SK-N-SH (cell line): ENCODE measurements around the gene ANAPC16. TPM values are rescaled to one million over a fixed set of nuclear protein-coding genes. Genes with fewer than 3 reads are reported as not detected.
"Not testable (repeated sequence)": the region's sequence is repeated elsewhere in the genome, so short reads cannot be mapped to it uniquely, and the experiment has no call there.

Experiments used
- CTCF ChIA-PET: fragments of 300-600, 350-600 bp; formaldehyde crosslinking; extraction: SDS; loops from one replicate; lab custom pipeline; 2021; lab: Yijun Ruan, JAX
- POLR2A ChIA-PET: fragments of 350-600 bp; sonication (Branson Sonifier 250); formaldehyde crosslinking; extraction: SDS; loops from one replicate; lab custom pipeline; 2020; ENCODE audit warnings: antibody characterized with exemption, inconsistent platforms; lab: Yijun Ruan, JAX
- DNase-seq: peaks from one replicate; pipeline ENCODE4 v3.0.0; 2012
- H2AFZ ChIP-seq: fragments of 200-600 bp; sonication (generic); 2 replicates; pipeline ENCODE4 v1.8.1; 2016; ENCODE audit warnings: antibody characterized with exemption, mild to moderate bottlenecking, low read depth
- H3F3A ChIP-seq: fragments of 200-600 bp; sonication (generic); replicated peaks from 2 replicates; pipeline ENCODE3; 2016; ENCODE audit warnings: antibody characterized with exemption, mild to moderate bottlenecking; ENCODE audit not compliant: insufficient read depth
- H3K27ac ChIP-seq, 2 experiments: fragments of 200-500 bp in 1 of 2; fragments of 200-600 bp in 1 of 2; sonication (Bioruptor generic) in 1 of 2; sonication (generic), shearing (Covaris generic) in 1 of 2; 2 replicates each; pipeline versions ENCODE4 v1.5.1 to v1.6.1; 2014 to 2016; ENCODE audit warnings: low read depth in 2 of 2, inconsistent platforms in 1 of 2, low read length in 1 of 2, mild to moderate bottlenecking in 1 of 2, mixed read lengths in 1 of 2
- H3K27me3 ChIP-seq: fragments of 200-600 bp; sonication (generic), shearing (Covaris generic); 2 replicates; pipeline ENCODE4 v1.6.1; 2016; ENCODE audit warnings: mixed run types; ENCODE audit not compliant: insufficient read depth
- H3K36me3 ChIP-seq, 2 experiments: fragments of 200-500 bp in 1 of 2; fragments of 200-600 bp in 1 of 2; sonication (Bioruptor generic) in 1 of 2; sonication (generic) in 1 of 2; replicated peaks in 1 of 2; 2 replicates each; pipeline versions ENCODE3 to v1.5.1; 2014 to 2016; ENCODE audit warnings: low read length in 1 of 2, mild to moderate bottlenecking in 1 of 2; ENCODE audit not compliant: insufficient read depth in 2 of 2, control insufficient read depth in 1 of 2
- H3K4me1 ChIP-seq, 2 experiments: fragments of 200-500 bp in 1 of 2; fragments of 200-600 bp in 1 of 2; sonication (Bioruptor generic) in 1 of 2; sonication (generic), shearing (Covaris generic) in 1 of 2; 2 replicates each; pipeline versions ENCODE4 v1.5.1 to v1.6.1; 2014 to 2016; ENCODE audit warnings: low read depth in 1 of 2, low read length in 1 of 2, mixed run types in 1 of 2; ENCODE audit not compliant: insufficient read depth in 2 of 2, control insufficient read depth in 1 of 2
- H3K4me2 ChIP-seq: fragments of 200-600 bp; sonication (generic), shearing (Covaris generic); 2 replicates; pipeline ENCODE4 v1.6.1; 2017; ENCODE audit warnings: mixed run types
- H3K4me3 ChIP-seq, 2 experiments: fragments of 200-500 bp in 1 of 2; fragments of 200-600 bp in 1 of 2; sonication (Bioruptor generic) in 1 of 2; sonication (generic), shearing (Covaris generic) in 1 of 2; 2 replicates each; pipeline versions ENCODE4 v1.5.1 to v1.8.1; 2014 to 2016; ENCODE audit warnings: low read depth in 2 of 2, inconsistent platforms in 1 of 2, low read length in 1 of 2, mild to moderate bottlenecking in 1 of 2, mixed read lengths in 1 of 2, moderate library complexity in 1 of 2
- H3K79me2 ChIP-seq: fragments of 200-600 bp; sonication (generic); 2 replicates; pipeline ENCODE4 v1.8.1; 2017; ENCODE audit warnings: mild to moderate bottlenecking; ENCODE audit not compliant: insufficient read depth
- H3K9ac ChIP-seq: fragments of 200-600 bp; sonication (generic); 2 replicates; pipeline ENCODE4 v1.6.1; 2017; ENCODE audit warnings: mixed run types
- H3K9me2 ChIP-seq: fragments of 200-600 bp; sonication (generic); 2 replicates; pipeline ENCODE4 v1.6.1; 2017; ENCODE audit warnings: mixed run types
- H3K9me3 ChIP-seq: fragments of 200-600 bp; sonication (generic); 2 replicates; pipeline ENCODE4 v1.6.1; 2017; ENCODE audit warnings: mixed run types, mild to moderate bottlenecking, moderate library complexity
- H4K20me1 ChIP-seq: fragments of 200-600 bp; sonication (generic); 2 replicates; pipeline ENCODE4 v1.6.1; 2017; ENCODE audit warnings: mild to moderate bottlenecking, mixed run types; ENCODE audit not compliant: insufficient read depth
- EZH2phosphoT487 ChIP-seq: fragments of 200-600 bp; sonication (generic); IDR thresholded peaks from 2 replicates; pipeline ENCODE4 v1.6.1; 2017; ENCODE audit warnings: low read depth, mixed run types, mild to moderate bottlenecking, antibody characterized with exemption, moderate library complexity, borderline replicate concordance
- FOXM1 ChIP-seq: IDR thresholded peaks from 2 replicates; pipeline ENCODE4 v1.4.0; 2012; ENCODE audit warnings: low read depth, mild to moderate bottlenecking
- GATA2 ChIP-seq: sonication (generic); formaldehyde crosslinking; IDR thresholded peaks from 2 replicates; pipeline ENCODE4 v1.5.0; 2020; ENCODE audit warnings: mild to moderate bottlenecking, missing genetic modification reagents
- MEF2A ChIP-seq: IDR thresholded peaks from 2 replicates; pipeline ENCODE4 v1.4.0; 2012; ENCODE audit warnings: low read depth, borderline replicate concordance
- TAF1 ChIP-seq: IDR thresholded peaks from 2 replicates; pipeline ENCODE4 v1.6.1; 2012; ENCODE audit warnings: low read depth, mild to moderate bottlenecking, low read length, moderate library complexity, borderline replicate concordance
- TEAD4 ChIP-seq: IDR thresholded peaks from 2 replicates; pipeline ENCODE4 v1.4.0; 2012; ENCODE audit warnings: mild to moderate bottlenecking, borderline replicate concordance; ENCODE audit not compliant: insufficient read depth
- WGBS: methylation state at CpG from one replicate; pipeline ENCODE4 v1.1.6; 2017; ENCODE audit warnings: low lambda C conversion rate; 5-methylcytosine and 5-hydroxymethylcytosine counted together
- polyA plus RNA-seq, 3 experiments: library from polyadenylated mRNA; depleted of rRNA; stranded (reverse); fragments of >200 nt; gene quantifications; 2 replicates each; pipeline ENCODE4 v1.2.3, GENCODE V29; 2012
- TF ChIP-seq, protein P1 (sequence below): fragments of 150-350 bp; IDR thresholded peaks from 2 replicates; pipeline ENCODE4 v1.6.1; 2016; ENCODE audit warnings: mild to moderate bottlenecking, low read depth, low read length

ANAPC16 gene
- polyA plus RNA-seq, 1 of the 3 experiments (the other 2 are of a cell fraction) = 45.2 TPM

DNA sequence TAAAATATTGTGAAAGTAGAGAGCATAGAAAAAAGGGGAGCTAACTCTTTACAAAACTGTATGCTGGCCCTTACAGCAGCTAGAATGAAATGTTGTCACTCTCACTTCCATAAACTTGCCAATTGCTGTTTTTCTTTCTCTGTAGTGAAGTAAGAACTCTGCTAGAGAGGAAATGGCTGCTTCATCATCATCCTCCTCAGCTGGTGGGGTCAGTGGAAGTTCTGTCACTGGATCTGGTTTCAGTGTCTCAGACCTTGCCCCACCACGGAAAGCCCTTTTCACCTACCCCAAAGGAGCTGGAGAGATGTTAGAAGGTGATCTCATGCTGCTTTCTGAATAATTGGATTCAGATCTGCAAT lies 7.9 kb downstream of the ANAPC16 start:
- ChIA-PET POLR2A (interaction anchor here (0.8 to 1.0 kb wide), 2 partner anchors 50 to 51 kb away, joined by 3 to 8 read pairs; partner anchors contain the start of gene DDIT4), CTCF (interaction anchor here (0.8 to 5.5 kb wide), 14 partner anchors 51 to 327 kb away, joined by 3 to 37 read pairs (median 4); no protein-coding TSS in a partner anchor)
- no peak for DNase-seq
- no peak for TF ChIP-seq GATA2 (CRISPR knock-in tag)
- no peak for TF ChIP-seq MEF2A
- TF ChIP-seq TAF1 = no peak
- TF ChIP-seq EZH2phosphoT487 = no peak
- TF ChIP-seq, protein P1, sequence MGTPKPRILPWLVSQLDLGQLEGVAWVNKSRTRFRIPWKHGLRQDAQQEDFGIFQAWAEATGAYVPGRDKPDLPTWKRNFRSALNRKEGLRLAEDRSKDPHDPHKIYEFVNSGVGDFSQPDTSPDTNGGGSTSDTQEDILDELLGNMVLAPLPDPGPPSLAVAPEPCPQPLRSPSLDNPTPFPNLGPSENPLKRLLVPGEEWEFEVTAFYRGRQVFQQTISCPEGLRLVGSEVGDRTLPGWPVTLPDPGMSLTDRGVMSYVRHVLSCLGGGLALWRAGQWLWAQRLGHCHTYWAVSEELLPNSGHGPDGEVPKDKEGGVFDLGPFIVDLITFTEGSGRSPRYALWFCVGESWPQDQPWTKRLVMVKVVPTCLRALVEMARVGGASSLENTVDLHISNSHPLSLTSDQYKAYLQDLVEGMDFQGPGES = no peak
- no peak for TF ChIP-seq FOXM1
- Histone ChIP-seq H3K4me1 (peaks cover 5% of the 10 kb centered on the region in 2 experiments; a peak in 2 of 4 replicates), H3K27me3 (no peaks in the 10 kb centered on the region), H3K79me2 (peaks cover 29% of the 10 kb centered on the region), H4K20me1 (no peaks in the 10 kb centered on the region), H3K36me3 (peaks cover 3 to 11% of the 10 kb centered on the region in 2 experiments), H3K27ac (no peak overlapping the region), H2AFZ (no peak overlapping the region), H3K9ac (no peak overlapping the region), H3K4me2 (no peak overlapping the region), H3K9me2 (no peaks in the 10 kb centered on the region), H3K4me3 (no peak overlapping the region), H3F3A (peaks cover 7% of the 10 kb centered on the region), H3K9me3 (no peaks in the 10 kb centered on the region)
- 75% methylated on average over 1 of the region's 1 CpG for WGBS

DNA sequence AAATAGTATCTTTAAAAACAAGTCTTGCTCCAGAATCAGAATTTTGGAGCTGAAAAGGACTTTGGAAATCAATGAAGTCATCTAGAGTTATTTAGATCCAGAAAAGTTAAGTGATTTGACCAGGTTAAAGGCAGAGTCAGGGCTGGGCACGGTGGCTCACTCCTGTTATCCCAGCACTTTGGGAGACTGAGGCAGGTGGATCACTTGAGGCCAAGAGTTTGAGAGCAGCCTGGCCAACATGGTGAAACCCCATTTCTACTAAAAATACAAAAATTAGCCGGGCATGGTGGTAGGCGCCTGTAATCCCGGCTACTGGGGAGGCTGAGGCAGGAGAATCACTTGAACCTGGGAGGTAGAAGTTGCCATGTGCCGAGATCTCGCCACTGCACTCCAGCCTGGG lies 8.4 kb downstream of the ANAPC16 start:
- not testable (repeated sequence) for H3K9ac ChIP-seq, H3K4me1 ChIP-seq, H2AFZ ChIP-seq, H3K4me2 ChIP-seq, H3K4me3 ChIP-seq, H4K20me1 ChIP-seq, H3K9me2 ChIP-seq, DNase-seq, H3K27me3 ChIP-seq, H3K27ac ChIP-seq, H3F3A ChIP-seq, H3K9me3 ChIP-seq
- Histone ChIP-seq H3K36me3 (peaks cover 3 to 11% of the 10 kb centered on the region in 2 experiments), H3K79me2 (peaks cover 25% of the 10 kb centered on the region)
- WGBS = 95% methylated on average over 6 of the region's 6 CpGs
- POLR2A ChIA-PET = interaction anchor here (0.8 to 1.0 kb wide), 2 partner anchors 49 to 51 kb away, joined by 3 to 8 read pairs; partner anchors contain the start of gene DDIT4
- CTCF ChIA-PET = interaction anchor here (0.8 to 5.5 kb wide), 14 partner anchors 51 to 328 kb away, joined by 3 to 37 read pairs (median 4); no protein-coding TSS in a partner anchor

DNA sequence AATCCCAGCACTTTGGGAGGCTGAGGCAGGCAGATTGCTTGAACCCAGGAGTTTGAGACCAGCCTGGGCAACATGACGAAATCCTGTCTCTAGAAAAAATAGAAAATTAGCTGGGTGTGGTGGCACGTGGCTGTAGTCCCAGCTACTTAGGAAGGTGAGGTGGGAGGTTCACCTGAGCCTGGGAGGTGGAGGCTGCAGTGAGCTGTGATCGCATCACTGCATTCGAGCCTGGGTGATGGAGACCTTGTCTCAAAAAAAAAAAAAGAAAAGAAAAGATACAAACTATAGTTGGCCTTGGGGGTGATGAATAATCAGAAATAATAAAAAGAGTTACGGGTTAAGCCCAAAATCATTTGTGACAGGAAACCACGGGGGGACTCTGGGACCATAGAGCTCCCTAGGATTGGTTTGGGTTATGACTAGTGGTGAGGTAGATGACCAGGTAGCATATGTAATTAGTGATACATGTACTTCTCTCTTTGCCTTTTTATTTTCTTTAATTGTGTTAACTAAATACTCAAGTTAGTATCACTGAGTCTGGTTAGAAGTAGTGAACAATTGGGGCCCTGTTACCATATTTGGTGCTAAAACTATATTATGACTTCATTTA lies 10.7 kb downstream of the ANAPC16 start:
- TF ChIP-seq TEAD4 = no peak
- Histone ChIP-seq H3K4me1 (peaks cover 0 to 9% of the 10 kb centered on the region in 2 experiments; a peak in 2 of 4 replicates), H2AFZ (no peak overlapping the region), H3K9me3 (no peaks in the 10 kb centered on the region), H3K9ac (no peak overlapping the region), H3K79me2 (peaks cover 20% of the 10 kb centered on the region), H4K20me1 (no peaks in the 10 kb centered on the region), H3K36me3 (peaks cover 7 to 9% of the 10 kb centered on the region in 2 experiments), H3K4me2 (no peak overlapping the region), H3K27me3 (no peaks in the 10 kb centered on the region), H3F3A (no peaks in the 10 kb centered on the region), H3K27ac (no peak overlapping the region), H3K4me3 (no peak overlapping the region), H3K9me2 (no peaks in the 10 kb centered on the region)
- no peak for DNase-seq
- CTCF ChIA-PET = interaction anchor here (1.1 to 2.9 kb wide), 5 partner anchors 45 to 331 kb away, joined by 3 to 11 read pairs (median 3); partner anchors contain the start of gene DDIT4
- POLR2A ChIA-PET = interaction anchor here (2.0 kb wide), 1 partner anchor 47 kb away, joined by 4 read pairs; the partner anchor contains the start of gene DDIT4
- WGBS = 98% methylated on average over 6 of the region's 6 CpGs
